GM23338 (cell line): ENCODE results near the gene CCDC127. TPM values are rescaled to one million over a fixed set of nuclear protein-coding genes. Genes with fewer than 3 reads are reported as not detected.

Experiments used
- ATAC-seq: fragments of 200-7000 bp; cut with Tn5 transposase; 3 replicates; pipeline ENCODE4 v1.9.1; 2020
- DNase-seq: peaks from one replicate; pipeline ENCODE4 v3.0.0-alpha.2; 2015; ENCODE audit warnings: low spot score
- H2AFZ ChIP-seq: fragments of 200-600 bp; sonication (generic); 2 replicates; pipeline ENCODE4 v1.8.0; 2016; ENCODE audit warnings: antibody characterized with exemption, mild to moderate bottlenecking, moderate library complexity
- H3F3A ChIP-seq: fragments of 200-600 bp; sonication (generic); replicated peaks from 2 replicates; pipeline ENCODE4 v1.8.0; 2017; ENCODE audit warnings: antibody characterized with exemption, mixed run types, low read depth
- H3K27ac ChIP-seq: fragments of 200-600 bp; sonication (generic); 2 replicates; pipeline ENCODE4 v1.6.1; 2016; ENCODE audit warnings: low read depth
- H3K27me3 ChIP-seq: fragments of 200-600 bp; sonication (generic); 2 replicates; pipeline ENCODE4 v1.8.0; 2016; ENCODE audit warnings: mild to moderate bottlenecking, mixed run types, moderate library complexity; ENCODE audit not compliant: insufficient read depth
- H3K36me3 ChIP-seq: fragments of 200-600 bp; sonication (generic); 2 replicates; pipeline ENCODE4 v1.8.0; 2016; ENCODE audit warnings: mild to moderate bottlenecking; ENCODE audit not compliant: insufficient read depth
- H3K4me1 ChIP-seq: fragments of 200-600 bp; sonication (generic); 2 replicates; pipeline ENCODE4 v1.8.0; 2016; ENCODE audit warnings: mild to moderate bottlenecking, moderate library complexity; ENCODE audit not compliant: insufficient read depth
- H3K4me2 ChIP-seq: fragments of 200-600 bp; sonication (generic); 2 replicates; pipeline ENCODE4 v1.7.1; 2017; ENCODE audit warnings: mixed run types
- H3K4me3 ChIP-seq: fragments of 200-600 bp; sonication (generic); 2 replicates; pipeline ENCODE4 v1.6.1; 2016; ENCODE audit warnings: mixed run types
- H3K79me2 ChIP-seq: fragments of 200-600 bp; sonication (generic); replicated peaks from 2 replicates; pipeline ENCODE4 v1.8.0; 2017; ENCODE audit warnings: mild to moderate bottlenecking; ENCODE audit not compliant: insufficient read depth
- H3K9me2 ChIP-seq: fragments of 200-600 bp; sonication (generic); 2 replicates; pipeline ENCODE4 v1.8.0; 2017; ENCODE audit not compliant: insufficient read depth
- H4K20me1 ChIP-seq: fragments of 200-600 bp; sonication (generic); replicated peaks from 2 replicates; pipeline ENCODE4 v1.8.0; 2017; ENCODE audit warnings: mild to moderate bottlenecking; ENCODE audit not compliant: insufficient read depth
- H3K27ac Mint-ChIP-seq: 2 replicates; pipeline ENCODE4 v1.8.0; 2020; ENCODE audit warnings: inconsistent platforms, mild to moderate bottlenecking, moderate library complexity, mixed read lengths
- H3K27me3 Mint-ChIP-seq: 3 replicates; pipeline ENCODE4 v1.8.0; 2022; ENCODE audit warnings: low read depth, mild to moderate bottlenecking, moderate library complexity, mixed read lengths, inconsistent platforms; ENCODE audit not compliant: insufficient read depth, poor library complexity
- H3K36me3 Mint-ChIP-seq: 3 replicates; pipeline ENCODE4 v1.8.0; 2021; ENCODE audit warnings: low read depth, mild to moderate bottlenecking, inconsistent platforms, moderate library complexity, mixed read lengths
- H3K4me1 Mint-ChIP-seq: 3 replicates; pipeline ENCODE4 v1.8.0; 2020; ENCODE audit warnings: mild to moderate bottlenecking, inconsistent platforms, mixed read lengths
- H3K4me3 Mint-ChIP-seq: 3 replicates; pipeline ENCODE4 v1.8.0; 2021; ENCODE audit warnings: moderate library complexity, mild to moderate bottlenecking, inconsistent platforms, mixed read lengths
- H3K9me3 Mint-ChIP-seq: 3 replicates; pipeline ENCODE4 v1.8.0; 2020; ENCODE audit warnings: moderate library complexity, mild to moderate bottlenecking, inconsistent platforms, mixed read lengths
- CREB1 ChIP-seq: fragments of 250-450 bp; sonication (Bioruptor Pico); IDR thresholded peaks from 2 replicates; pipeline ENCODE4 v1.5.0; 2020; ENCODE audit warnings: low read depth, mild to moderate bottlenecking, moderate library complexity
- EZH2 ChIP-seq: fragments of 200-600 bp; sonication (generic); IDR thresholded peaks from one replicate; pipeline ENCODE4 v1.8.0; 2017; ENCODE audit warnings: antibody characterized with exemption, mild to moderate bottlenecking, low read depth; ENCODE audit not compliant: unreplicated experiment
- JUNB ChIP-seq: IDR thresholded peaks from one replicate; pipeline ENCODE4 v1.6.1; 2016; ENCODE audit warnings: antibody characterized with exemption; ENCODE audit not compliant: unreplicated experiment
- NANOG ChIP-seq: IDR thresholded peaks from 2 replicates; pipeline ENCODE4 v1.6.1; 2016; ENCODE audit warnings: antibody characterized with exemption, borderline replicate concordance
- POLR2AphosphoS5 ChIP-seq: IDR thresholded peaks from 2 replicates; pipeline ENCODE4 v1.6.1; 2016; ENCODE audit warnings: antibody characterized with exemption, low read depth
- STAT1 ChIP-seq: IDR thresholded peaks from one replicate; pipeline ENCODE4 v1.6.1; 2016; ENCODE audit warnings: antibody characterized with exemption; ENCODE audit not compliant: unreplicated experiment
- ZNF114 ChIP-seq: fragments of 250-450 bp; sonication (Bioruptor Pico); IDR thresholded peaks from 2 replicates; pipeline ENCODE4 v1.5.0; 2020; ENCODE audit warnings: mild to moderate bottlenecking, moderate library complexity
- ZNF331 ChIP-seq: fragments of 250-450 bp; sonication (Bioruptor Pico); IDR thresholded peaks from 2 replicates; pipeline ENCODE4 v1.5.0; 2020; ENCODE audit warnings: low read depth, mild to moderate bottlenecking, moderate library complexity
- polyA plus RNA-seq: library from polyadenylated mRNA; unstranded; fragments of >200 nt; fragmentation: Nextera tagmentation; extraction: Ambion mirVana; gene quantifications from 2 replicates; pipeline ENCODE4 v1.2.1, GENCODE V29; 2016
- total RNA-seq: library from RNA; depleted of rRNA; stranded (reverse); fragments of >200 nt; shearing (Covaris generic); gene quantifications from 2 replicates; pipeline ENCODE4 v1.2.3, GENCODE V29; 2014
- TF ChIP-seq, protein P1 (sequence below): IDR thresholded peaks from 2 replicates; pipeline ENCODE4 v1.6.1; 2016; ENCODE audit warnings: antibody characterized with exemption
- TF ChIP-seq, protein P2 (sequence below): fragments of 250-450 bp; sonication (Bioruptor Pico); IDR thresholded peaks from 2 replicates; pipeline ENCODE4 v1.5.0; 2020; ENCODE audit warnings: mild to moderate bottlenecking, moderate library complexity
- TF ChIP-seq, protein P3 (sequence below): IDR thresholded peaks from one replicate; pipeline ENCODE4 v1.6.1; 2018; ENCODE audit warnings: antibody characterized with exemption; ENCODE audit not compliant: unreplicated experiment

Gene CCDC127
- total and polyA plus RNA-seq, 2 experiments from 2014 or later, result 6.0 to 7.2 TPM

DNA sequence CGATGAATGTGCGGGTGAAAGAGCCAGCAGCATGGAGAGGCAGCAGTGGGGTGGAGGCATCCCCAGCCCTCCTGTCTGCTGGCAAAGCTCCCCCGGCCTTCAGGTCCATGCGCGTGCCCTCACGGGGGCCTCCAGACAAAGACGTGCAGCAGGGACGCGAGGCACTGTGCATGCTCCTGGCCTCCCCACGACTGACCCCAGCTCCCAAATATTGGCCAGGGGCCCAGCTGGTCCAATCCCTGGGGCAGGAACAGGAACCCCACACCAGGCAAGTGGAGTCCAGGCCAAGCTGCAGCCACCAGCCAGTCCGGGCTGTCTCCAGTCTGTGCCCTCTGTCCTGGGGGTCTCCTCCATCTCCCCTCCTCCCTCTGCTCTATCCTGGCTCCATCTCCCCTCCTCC, 60.2 kb downstream of the CCDC127 start (continued):
- TF ChIP-seq, protein P1, sequence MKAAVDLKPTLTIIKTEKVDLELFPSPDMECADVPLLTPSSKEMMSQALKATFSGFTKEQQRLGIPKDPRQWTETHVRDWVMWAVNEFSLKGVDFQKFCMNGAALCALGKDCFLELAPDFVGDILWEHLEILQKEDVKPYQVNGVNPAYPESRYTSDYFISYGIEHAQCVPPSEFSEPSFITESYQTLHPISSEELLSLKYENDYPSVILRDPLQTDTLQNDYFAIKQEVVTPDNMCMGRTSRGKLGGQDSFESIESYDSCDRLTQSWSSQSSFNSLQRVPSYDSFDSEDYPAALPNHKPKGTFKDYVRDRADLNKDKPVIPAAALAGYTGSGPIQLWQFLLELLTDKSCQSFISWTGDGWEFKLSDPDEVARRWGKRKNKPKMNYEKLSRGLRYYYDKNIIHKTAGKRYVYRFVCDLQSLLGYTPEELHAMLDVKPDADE, result no peak
- no peak for TF ChIP-seq ZNF114 (CRISPR knock-in tag)
- TF ChIP-seq JUNB, result no peak

DNA sequence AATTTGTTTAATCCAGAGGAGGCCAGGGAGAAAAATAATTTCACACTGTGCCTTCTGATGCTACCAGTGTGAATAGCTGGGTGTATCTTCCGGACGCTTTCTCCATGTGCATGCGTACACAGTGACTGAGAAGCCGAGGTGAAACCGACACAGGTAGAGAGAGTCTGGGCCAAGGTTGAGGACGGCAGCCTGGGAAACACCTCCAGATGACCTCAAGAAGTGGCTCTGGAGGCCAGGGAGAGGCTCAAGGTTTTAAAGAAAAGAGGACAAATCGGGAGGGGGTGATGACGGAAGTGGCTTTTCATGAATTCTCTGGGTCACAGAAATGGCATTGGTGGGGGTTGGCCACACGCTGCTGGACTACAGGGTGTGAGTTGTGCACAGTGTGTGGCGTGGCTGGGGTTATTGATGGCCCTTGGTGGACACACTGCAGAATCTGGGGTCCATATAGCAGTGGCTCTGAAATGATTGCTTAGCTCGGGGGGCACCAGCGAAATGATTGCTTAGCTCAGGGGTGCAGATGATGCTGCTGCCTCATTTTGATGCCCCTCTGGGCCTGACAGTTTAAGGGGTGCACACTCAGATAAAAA, 60.7 kb downstream of the CCDC127 start:
- ATAC-seq (no peak), DNase-seq (no peak)
- Mint-ChIP-seq H3K27me3 (peaks cover 16% of the 10 kb centered on the region), H3K9me3 (no peaks in the 10 kb centered on the region), H3K4me3 (no peak overlapping the region), H3K4me1 (peaks cover 18% of the 10 kb centered on the region), H3K36me3 (peaks cover 77% of the 10 kb centered on the region), H3K27ac (no peak overlapping the region)
- no peaks in the 10 kb centered on the region for H3K27me3 ChIP-seq
- H3K36me3 ChIP-seq, result peaks cover 15% of the 10 kb centered on the region; the same call in 1 of the 2 replicates
- no peaks in the 10 kb centered on the region for H3F3A ChIP-seq
- H4K20me1 ChIP-seq, result peaks cover 9% of the 10 kb centered on the region
- no peaks in the 10 kb centered on the region for H3K79me2 ChIP-seq
- H3K4me1 ChIP-seq, result no peaks in the 10 kb centered on the region
- no peak overlapping the region for H3K4me2 ChIP-seq
- no peak overlapping the region for H2AFZ ChIP-seq
- H3K4me3 ChIP-seq, result no peak overlapping the region
- no peak overlapping the region for H3K27ac ChIP-seq
- no peaks in the 10 kb centered on the region for H3K9me2 ChIP-seq
- TF ChIP-seq, protein P2, sequence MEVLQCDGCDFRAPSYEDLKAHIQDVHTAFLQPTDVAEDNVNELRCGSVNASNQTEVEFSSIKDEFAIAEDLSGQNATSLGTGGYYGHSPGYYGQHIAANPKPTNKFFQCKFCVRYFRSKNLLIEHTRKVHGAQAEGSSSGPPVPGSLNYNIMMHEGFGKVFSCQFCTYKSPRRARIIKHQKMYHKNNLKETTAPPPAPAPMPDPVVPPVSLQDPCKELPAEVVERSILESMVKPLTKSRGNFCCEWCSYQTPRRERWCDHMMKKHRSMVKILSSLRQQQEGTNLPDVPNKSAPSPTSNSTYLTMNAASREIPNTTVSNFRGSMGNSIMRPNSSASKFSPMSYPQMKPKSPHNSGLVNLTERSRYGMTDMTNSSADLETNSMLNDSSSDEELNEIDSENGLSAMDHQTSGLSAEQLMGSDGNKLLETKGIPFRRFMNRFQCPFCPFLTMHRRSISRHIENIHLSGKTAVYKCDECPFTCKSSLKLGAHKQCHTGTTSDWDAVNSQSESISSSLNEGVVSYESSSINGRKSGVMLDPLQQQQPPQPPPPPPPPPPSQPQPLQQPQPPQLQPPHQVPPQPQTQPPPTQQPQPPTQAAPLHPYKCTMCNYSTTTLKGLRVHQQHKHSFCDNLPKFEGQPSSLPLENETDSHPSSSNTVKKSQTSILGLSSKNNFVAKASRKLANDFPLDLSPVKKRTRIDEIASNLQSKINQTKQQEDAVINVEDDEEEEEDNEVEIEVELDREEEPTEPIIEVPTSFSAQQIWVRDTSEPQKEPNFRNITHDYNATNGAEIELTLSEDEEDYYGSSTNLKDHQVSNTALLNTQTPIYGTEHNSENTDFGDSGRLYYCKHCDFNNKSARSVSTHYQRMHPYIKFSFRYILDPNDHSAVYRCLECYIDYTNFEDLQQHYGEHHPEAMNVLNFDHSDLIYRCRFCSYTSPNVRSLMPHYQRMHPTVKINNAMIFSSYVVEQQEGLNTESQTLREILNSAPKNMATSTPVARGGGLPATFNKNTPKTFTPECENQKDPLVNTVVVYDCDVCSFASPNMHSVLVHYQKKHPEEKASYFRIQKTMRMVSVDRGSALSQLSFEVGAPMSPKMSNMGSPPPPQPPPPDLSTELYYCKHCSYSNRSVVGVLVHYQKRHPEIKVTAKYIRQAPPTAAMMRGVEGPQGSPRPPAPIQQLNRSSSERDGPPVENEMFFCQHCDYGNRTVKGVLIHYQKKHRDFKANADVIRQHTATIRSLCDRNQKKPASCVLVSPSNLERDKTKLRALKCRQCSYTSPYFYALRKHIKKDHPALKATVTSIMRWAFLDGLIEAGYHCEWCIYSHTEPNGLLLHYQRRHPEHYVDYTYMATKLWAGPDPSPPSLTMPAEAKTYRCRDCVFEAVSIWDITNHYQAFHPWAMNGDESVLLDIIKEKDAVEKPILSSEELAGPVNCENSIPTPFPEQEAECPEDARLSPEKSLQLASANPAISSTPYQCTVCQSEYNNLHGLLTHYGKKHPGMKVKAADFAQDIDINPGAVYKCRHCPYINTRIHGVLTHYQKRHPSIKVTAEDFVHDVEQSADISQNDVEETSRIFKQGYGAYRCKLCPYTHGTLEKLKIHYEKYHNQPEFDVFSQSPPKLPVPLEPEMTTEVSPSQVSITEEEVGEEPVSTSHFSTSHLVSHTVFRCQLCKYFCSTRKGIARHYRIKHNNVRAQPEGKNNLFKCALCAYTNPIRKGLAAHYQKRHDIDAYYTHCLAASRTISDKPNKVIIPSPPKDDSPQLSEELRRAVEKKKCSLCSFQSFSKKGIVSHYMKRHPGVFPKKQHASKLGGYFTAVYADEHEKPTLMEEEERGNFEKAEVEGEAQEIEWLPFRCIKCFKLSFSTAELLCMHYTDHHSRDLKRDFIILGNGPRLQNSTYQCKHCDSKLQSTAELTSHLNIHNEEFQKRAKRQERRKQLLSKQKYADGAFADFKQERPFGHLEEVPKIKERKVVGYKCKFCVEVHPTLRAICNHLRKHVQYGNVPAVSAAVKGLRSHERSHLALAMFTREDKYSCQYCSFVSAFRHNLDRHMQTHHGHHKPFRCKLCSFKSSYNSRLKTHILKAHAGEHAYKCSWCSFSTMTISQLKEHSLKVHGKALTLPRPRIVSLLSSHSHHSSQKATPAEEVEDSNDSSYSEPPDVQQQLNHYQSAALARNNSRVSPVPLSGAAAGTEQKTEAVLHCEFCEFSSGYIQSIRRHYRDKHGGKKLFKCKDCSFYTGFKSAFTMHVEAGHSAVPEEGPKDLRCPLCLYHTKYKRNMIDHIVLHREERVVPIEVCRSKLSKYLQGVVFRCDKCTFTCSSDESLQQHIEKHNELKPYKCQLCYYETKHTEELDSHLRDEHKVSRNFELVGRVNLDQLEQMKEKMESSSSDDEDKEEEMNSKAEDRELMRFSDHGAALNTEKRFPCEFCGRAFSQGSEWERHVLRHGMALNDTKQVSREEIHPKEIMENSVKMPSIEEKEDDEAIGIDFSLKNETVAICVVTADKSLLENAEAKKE (CRISPR knock-in tag), result no peak
- no peak for TF ChIP-seq NANOG
- no peak for TF ChIP-seq EZH2
- no peak for TF ChIP-seq POLR2AphosphoS5
- TF ChIP-seq, protein P1, result no peak
- TF ChIP-seq, protein P3, sequence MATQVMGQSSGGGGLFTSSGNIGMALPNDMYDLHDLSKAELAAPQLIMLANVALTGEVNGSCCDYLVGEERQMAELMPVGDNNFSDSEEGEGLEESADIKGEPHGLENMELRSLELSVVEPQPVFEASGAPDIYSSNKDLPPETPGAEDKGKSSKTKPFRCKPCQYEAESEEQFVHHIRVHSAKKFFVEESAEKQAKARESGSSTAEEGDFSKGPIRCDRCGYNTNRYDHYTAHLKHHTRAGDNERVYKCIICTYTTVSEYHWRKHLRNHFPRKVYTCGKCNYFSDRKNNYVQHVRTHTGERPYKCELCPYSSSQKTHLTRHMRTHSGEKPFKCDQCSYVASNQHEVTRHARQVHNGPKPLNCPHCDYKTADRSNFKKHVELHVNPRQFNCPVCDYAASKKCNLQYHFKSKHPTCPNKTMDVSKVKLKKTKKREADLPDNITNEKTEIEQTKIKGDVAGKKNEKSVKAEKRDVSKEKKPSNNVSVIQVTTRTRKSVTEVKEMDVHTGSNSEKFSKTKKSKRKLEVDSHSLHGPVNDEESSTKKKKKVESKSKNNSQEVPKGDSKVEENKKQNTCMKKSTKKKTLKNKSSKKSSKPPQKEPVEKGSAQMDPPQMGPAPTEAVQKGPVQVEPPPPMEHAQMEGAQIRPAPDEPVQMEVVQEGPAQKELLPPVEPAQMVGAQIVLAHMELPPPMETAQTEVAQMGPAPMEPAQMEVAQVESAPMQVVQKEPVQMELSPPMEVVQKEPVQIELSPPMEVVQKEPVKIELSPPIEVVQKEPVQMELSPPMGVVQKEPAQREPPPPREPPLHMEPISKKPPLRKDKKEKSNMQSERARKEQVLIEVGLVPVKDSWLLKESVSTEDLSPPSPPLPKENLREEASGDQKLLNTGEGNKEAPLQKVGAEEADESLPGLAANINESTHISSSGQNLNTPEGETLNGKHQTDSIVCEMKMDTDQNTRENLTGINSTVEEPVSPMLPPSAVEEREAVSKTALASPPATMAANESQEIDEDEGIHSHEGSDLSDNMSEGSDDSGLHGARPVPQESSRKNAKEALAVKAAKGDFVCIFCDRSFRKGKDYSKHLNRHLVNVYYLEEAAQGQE, result no peak
- TF ChIP-seq CREB1 (CRISPR knock-in tag), result no peak
- no peak for TF ChIP-seq ZNF114 (CRISPR knock-in tag)
- no peak for TF ChIP-seq STAT1
- no peak for TF ChIP-seq ZNF331 (CRISPR knock-in tag)
- no peak for TF ChIP-seq JUNB
